Mammary epithelial cell (primary cell): ENCODE data around the gene TIMM44.

ENCODE experiments used
- EZH2 ChIP-seq: IDR thresholded peaks from 2 replicates; pipeline ENCODE4 v1.6.1; 2012; ENCODE audit warnings: low read length, inconsistent platforms, borderline replicate concordance
- TF ChIP-seq, protein P1 (sequence below), 2 donors: IDR thresholded peaks in 1 of 2; conservative IDR thresholded peaks in 1 of 2; 2 replicates each; pipeline ENCODE4 v1.5.1; 2011 to 2012; ENCODE audit warnings: inconsistent platforms in 2 of 2, low read length in 2 of 2, mild to moderate bottlenecking in 2 of 2, control low read depth in 1 of 2, low read depth in 1 of 2; ENCODE audit not compliant: insufficient read depth in 1 of 2; ENCODE audit errors: extremely low read depth in 1 of 2

DNA sequence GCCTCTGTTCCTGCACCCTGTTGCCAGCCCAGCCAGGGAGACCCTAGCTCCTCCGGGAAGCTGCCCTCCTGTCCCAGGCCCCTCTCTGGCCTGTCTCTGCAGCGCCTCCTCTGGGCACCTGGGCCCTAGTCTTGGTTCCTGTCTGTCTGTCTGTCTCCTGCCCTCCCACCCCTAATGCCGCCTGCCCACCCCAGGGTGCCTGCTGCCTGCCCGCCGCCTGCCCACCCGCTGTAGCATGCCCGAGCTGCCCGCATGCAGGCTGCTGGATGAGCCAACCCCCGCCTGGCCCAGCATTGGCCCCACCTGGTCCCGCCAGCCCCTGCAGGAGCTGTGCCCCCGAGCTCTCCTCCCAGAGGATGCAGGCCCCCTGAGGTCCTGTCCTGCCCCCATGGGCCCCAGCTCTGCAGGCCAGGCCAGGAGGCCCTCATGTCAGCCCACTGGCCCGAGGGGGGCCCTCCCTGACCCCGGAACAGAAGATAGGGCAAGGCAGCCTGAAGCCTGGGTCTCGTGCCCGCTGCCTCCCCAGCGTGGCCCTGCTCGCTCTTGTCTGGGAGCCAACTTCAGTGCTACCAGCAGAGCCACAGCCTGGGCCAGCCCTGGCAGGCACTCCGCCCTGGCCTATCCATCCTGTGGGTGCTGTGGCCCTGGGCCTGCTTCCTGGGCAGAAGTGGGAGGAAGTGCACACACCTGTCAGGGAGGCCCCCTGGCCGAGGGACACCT is 34.6 kb downstream of the TIMM44 start:
- TF ChIP-seq, protein P1, sequence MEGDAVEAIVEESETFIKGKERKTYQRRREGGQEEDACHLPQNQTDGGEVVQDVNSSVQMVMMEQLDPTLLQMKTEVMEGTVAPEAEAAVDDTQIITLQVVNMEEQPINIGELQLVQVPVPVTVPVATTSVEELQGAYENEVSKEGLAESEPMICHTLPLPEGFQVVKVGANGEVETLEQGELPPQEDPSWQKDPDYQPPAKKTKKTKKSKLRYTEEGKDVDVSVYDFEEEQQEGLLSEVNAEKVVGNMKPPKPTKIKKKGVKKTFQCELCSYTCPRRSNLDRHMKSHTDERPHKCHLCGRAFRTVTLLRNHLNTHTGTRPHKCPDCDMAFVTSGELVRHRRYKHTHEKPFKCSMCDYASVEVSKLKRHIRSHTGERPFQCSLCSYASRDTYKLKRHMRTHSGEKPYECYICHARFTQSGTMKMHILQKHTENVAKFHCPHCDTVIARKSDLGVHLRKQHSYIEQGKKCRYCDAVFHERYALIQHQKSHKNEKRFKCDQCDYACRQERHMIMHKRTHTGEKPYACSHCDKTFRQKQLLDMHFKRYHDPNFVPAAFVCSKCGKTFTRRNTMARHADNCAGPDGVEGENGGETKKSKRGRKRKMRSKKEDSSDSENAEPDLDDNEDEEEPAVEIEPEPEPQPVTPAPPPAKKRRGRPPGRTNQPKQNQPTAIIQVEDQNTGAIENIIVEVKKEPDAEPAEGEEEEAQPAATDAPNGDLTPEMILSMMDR (conservative IDR thresholded peaks at IDR 0.05 in 1 of 2, IDR thresholded peaks at IDR 0.05 in 1 of 2; ENCODE audit: extremely low read depth in 1 of 2, insufficient read depth in 1 of 2, low read depth in 1 of 2, low read length in 2 of 2): no peak
- no peak for TF ChIP-seq EZH2
